ENCODE measurements around the gene AQP9. TPM values are rescaled to one million over a fixed set of nuclear protein-coding genes. Genes with fewer than 3 reads are reported as not detected.

AQP9 gene
- total RNA-seq, 1 donor from 2014 or later: not detected

DNA sequence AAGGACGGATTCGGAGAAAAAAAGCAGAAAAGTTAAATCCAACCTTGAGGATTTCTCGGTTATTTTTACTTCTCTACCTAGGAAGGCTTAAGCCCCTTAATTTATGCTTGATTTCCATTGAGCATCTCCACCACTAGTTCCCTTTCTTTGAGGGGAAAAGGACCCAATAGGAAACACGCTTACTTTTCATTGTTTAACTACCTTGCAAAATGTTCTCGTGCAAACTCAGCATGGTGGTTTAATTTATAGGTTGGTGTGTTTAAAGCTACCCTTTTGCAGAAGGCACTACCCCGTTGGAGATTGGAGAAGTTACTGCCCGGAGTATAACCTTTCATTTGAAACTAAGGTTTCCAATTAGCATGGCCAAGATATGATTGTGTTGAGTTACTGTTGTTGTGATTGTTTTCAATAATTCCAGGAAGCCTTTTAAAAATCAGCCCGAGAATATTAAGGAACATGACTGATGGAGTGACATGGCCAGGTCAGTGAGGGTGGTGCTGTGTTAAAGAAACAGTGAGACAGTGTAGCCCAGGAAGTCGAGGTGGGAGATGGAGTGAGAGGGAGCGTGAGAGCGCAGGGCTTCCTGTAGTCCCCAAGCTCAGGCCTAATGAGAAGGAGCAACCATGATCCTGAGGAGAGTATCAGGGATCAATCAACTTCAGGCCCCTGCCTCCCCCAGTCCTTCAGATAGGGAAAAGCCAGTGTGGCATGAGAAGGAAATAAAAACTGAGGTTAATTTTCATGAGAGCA, 76.6 kb downstream of the AQP9 start:
- H3K4me3 Mint-ChIP-seq: no peak overlapping the region
- H3K27me3 Mint-ChIP-seq (ENCODE audit: low read depth): no peaks in the 10 kb centered on the region
- TF ChIP-seq, protein P1, sequence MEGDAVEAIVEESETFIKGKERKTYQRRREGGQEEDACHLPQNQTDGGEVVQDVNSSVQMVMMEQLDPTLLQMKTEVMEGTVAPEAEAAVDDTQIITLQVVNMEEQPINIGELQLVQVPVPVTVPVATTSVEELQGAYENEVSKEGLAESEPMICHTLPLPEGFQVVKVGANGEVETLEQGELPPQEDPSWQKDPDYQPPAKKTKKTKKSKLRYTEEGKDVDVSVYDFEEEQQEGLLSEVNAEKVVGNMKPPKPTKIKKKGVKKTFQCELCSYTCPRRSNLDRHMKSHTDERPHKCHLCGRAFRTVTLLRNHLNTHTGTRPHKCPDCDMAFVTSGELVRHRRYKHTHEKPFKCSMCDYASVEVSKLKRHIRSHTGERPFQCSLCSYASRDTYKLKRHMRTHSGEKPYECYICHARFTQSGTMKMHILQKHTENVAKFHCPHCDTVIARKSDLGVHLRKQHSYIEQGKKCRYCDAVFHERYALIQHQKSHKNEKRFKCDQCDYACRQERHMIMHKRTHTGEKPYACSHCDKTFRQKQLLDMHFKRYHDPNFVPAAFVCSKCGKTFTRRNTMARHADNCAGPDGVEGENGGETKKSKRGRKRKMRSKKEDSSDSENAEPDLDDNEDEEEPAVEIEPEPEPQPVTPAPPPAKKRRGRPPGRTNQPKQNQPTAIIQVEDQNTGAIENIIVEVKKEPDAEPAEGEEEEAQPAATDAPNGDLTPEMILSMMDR (conservative IDR thresholded peaks at IDR 0.05): no peak
- H3K36me3 Mint-ChIP-seq (ENCODE audit: low read depth): no peaks in the 10 kb centered on the region
- no peak overlapping the region for H3K27ac Mint-ChIP-seq (ENCODE audit: unreplicated experiment)
- H3K9me3 Mint-ChIP-seq: peaks cover 2% of the 10 kb centered on the region
- DNase-seq (ENCODE audit: low read depth, low spot score): no peak
- no peaks in the 10 kb centered on the region for H3K4me1 Mint-ChIP-seq

DNA sequence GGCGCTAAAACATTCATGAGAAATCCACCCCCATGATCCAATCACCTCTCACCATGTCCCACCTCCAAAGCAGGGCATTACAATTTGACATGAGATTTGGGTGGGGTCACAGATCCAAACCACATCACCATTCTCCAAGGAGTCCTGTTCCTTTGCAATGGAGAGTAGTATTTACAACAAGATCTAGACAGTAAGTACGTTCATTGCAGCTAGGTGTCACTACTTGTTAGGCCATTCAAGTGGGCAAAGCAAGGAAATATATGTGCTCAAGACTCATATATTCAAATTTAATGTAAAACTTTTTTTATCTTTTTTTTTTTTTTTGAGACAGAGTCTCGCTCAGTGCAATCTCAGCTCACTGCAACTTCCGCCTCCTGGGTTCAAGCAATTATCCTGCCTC, 79.3 kb downstream of the AQP9 start:
- no peak overlapping the region for H3K27ac Mint-ChIP-seq (ENCODE audit: unreplicated experiment)
- no peak overlapping the region for H3K4me3 Mint-ChIP-seq
- peaks cover 2% of the 10 kb centered on the region for H3K9me3 Mint-ChIP-seq

DNA sequence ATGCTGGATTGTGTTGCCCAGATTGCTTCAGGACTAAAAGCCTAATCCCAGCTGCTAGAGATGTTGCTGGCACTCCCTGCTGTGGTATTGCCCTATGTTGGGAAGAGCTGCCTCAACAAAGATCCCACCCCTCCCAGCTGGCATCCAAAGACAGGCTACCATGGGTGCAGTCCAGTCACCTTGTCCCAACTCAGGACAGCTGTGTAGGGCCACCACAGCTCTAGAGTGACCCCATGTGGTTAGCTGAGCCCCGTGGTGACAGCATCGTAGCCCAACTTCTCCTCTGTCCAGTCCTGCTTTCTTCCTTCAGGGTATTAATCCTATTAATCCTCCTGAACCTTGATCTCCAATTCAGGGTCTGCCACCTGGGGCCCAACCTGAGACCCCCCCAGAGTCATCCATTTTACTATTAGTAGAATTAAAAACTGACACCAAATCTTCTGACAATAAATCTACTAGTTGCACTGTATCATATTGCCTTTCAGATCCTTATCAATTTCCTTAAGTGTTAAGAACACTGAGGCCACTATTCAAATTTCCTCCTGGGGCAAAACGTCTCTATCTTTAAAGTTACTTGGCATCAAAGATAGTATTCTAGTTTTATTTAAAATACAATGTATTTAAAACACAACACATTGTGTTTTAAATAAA, 83.5 kb downstream of the AQP9 start:
- H3K9me3 Mint-ChIP-seq: peaks cover 2% of the 10 kb centered on the region
- H3K36me3 Mint-ChIP-seq (ENCODE audit: low read depth): no peaks in the 10 kb centered on the region
- no peak overlapping the region for H3K27ac Mint-ChIP-seq (ENCODE audit: unreplicated experiment)
- no peaks in the 10 kb centered on the region for H3K27me3 Mint-ChIP-seq (ENCODE audit: low read depth)
- no peak overlapping the region for H3K4me3 Mint-ChIP-seq
- DNase-seq (ENCODE audit: low read depth, low spot score): no peak
- H3K4me1 Mint-ChIP-seq: no peaks in the 10 kb centered on the region
- TF ChIP-seq, protein P1 (conservative IDR thresholded peaks at IDR 0.05): peak; percentile 41

More for the DNA sequence above, 79.3 kb downstream of the AQP9 start:
- Mint-ChIP-seq H3K27me3 (ENCODE audit: low read depth) (no peaks in the 10 kb centered on the region), H3K4me1 (no peaks in the 10 kb centered on the region), H3K36me3 (ENCODE audit: low read depth) (no peaks in the 10 kb centered on the region)
- TF ChIP-seq, protein P1 (conservative IDR thresholded peaks at IDR 0.05): no peak
- DNase-seq (ENCODE audit: low read depth, low spot score): no peak

DNA sequence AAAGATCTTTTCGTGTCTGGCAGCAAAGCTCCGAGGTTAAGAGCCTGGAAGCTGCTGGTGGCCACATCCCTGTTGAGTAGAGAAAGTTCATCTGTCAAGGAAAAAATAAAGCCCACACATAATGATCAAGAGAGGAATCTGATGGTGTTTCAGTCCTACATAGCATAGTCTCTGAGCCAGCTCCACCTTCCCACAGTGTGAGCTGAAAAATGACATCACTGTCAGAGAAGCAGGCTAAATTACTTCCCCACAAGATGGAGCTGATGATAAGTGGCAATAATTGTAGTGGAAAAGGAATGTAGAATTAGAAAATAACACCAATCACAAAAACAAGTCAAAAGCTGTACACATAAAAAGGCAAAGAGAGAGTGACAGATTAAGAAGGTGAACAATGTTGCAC, 84.5 kb downstream of the AQP9 start:
- no peaks in the 10 kb centered on the region for H3K27me3 Mint-ChIP-seq (ENCODE audit: low read depth)
- no peak for DNase-seq (ENCODE audit: low read depth, low spot score)
- H3K36me3 Mint-ChIP-seq (ENCODE audit: low read depth): no peaks in the 10 kb centered on the region
- H3K4me3 Mint-ChIP-seq: no peak overlapping the region
- TF ChIP-seq, protein P1 (conservative IDR thresholded peaks at IDR 0.05): no peak
- H3K9me3 Mint-ChIP-seq: peaks cover 2% of the 10 kb centered on the region
- H3K27ac Mint-ChIP-seq (ENCODE audit: unreplicated experiment): no peak overlapping the region
- no peaks in the 10 kb centered on the region for H3K4me1 Mint-ChIP-seq

DNA sequence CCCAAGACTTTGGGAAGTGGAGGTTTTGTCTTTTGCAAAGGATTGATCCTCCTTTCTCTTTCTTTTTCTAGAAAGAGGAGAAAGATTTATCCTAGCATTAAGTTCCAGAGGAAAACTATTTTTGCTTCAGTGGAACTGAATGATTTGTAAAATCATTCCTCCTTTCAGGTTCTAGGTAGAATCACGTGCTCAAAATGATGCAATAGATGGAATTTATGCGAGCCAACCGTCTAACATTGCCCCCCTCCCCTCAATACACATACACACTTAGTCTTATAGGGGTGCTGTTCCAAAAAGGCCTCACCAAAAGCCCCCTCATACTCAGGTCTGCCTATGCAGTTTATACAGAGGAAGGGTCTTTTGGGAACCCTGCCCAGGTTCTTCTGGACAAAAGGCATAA, 85.3 kb downstream of the AQP9 start:
- DNase-seq (ENCODE audit: low read depth, low spot score): no peak
- TF ChIP-seq, protein P1 (conservative IDR thresholded peaks at IDR 0.05): no peak
- Mint-ChIP-seq H3K9me3 (peaks cover under 1% of the 10 kb centered on the region), H3K27ac (ENCODE audit: unreplicated experiment) (no peak overlapping the region), H3K36me3 (ENCODE audit: low read depth) (no peaks in the 10 kb centered on the region), H3K4me3 (no peak overlapping the region), H3K27me3 (ENCODE audit: low read depth) (no peaks in the 10 kb centered on the region), H3K4me1 (peaks cover 7% of the 10 kb centered on the region)
